B cell (primary cell): Measurements from ENCODE around the gene RABL2A. TPM values are rescaled to one million over a fixed set of nuclear protein-coding genes. Genes with fewer than 3 reads are reported as not detected.

Experiments
- ATAC-seq: fragments of 200-7000 bp; cut with Tn5 transposase; one replicate; pipeline ENCODE4 v1.10.0; 2021; ENCODE audit warnings: low read depth, mild to moderate bottlenecking, moderate number of reproducible peaks, moderate library complexity
- CTCF ChIA-PET: fragments of 350-600 bp; sonication (Branson Sonifier 250); formaldehyde crosslinking; loops from one replicate; lab custom pipeline; 2021; ENCODE audit warnings: antibody characterized with exemption, inconsistent platforms; lab: Charles Lee
- POLR2A ChIA-PET: fragments of 350-600 bp; sonication (Branson Sonifier 250); formaldehyde crosslinking; loops from one replicate; lab custom pipeline; 2021; ENCODE audit warnings: antibody characterized with exemption; lab: Charles Lee
- DNase-seq: peaks from one replicate; pipeline ENCODE4 v3.0.0; 2013
- H2AFZ ChIP-seq: 2 replicates; pipeline ENCODE4 v1.6.1; 2012; ENCODE audit warnings: mild to moderate bottlenecking, low read depth, low read length; ENCODE audit not compliant: insufficient read depth, poor library complexity, severe bottlenecking
- H3K27ac ChIP-seq, 2 donors: 1 replicate in 1 of 2; 2 replicates in 1 of 2; pipeline ENCODE4 v1.5.1; 2012 to 2013; ENCODE audit warnings: low read length in 2 of 2, mild to moderate bottlenecking in 2 of 2, moderate library complexity in 1 of 2
- H3K27me3 ChIP-seq, 4 experiments: fragments of 200-600 bp in 1 of 4; sonication (generic) in 1 of 4; replicated peaks in 1 of 4; 1 replicate in 2 of 4; 2 replicates in 2 of 4; pipeline versions ENCODE4 v1.6.1 to v1.7.0; 2013 to 2016; ENCODE audit warnings: low read length in 3 of 4, mild to moderate bottlenecking in 2 of 4, mixed read lengths in 1 of 4, moderate library complexity in 1 of 4; ENCODE audit not compliant: insufficient read depth in 4 of 4, control insufficient read depth in 3 of 4; ENCODE audit errors: control extremely low read depth in 1 of 4
- H3K36me3 ChIP-seq, 2 experiments: replicated peaks in 1 of 2; 1 replicate in 1 of 2; 2 replicates in 1 of 2; pipeline versions ENCODE4 v1.6.1 to v1.7.1; 2013; ENCODE audit warnings: low read length in 1 of 2; ENCODE audit not compliant: insufficient read depth in 2 of 2, control insufficient read depth in 1 of 2; ENCODE audit errors: control extremely low read depth in 1 of 2, extremely low read depth in 1 of 2
- H3K4me1 ChIP-seq, 2 donors: fragments of 200-600 bp in 1 of 2; sonication (generic) in 1 of 2; 1 replicate in 1 of 2; 2 replicates in 1 of 2; pipeline versions ENCODE4 v1.5.1 to v1.6.1; 2013 to 2017; ENCODE audit warnings: low read length in 2 of 2; ENCODE audit not compliant: control insufficient read depth in 2 of 2, insufficient read depth in 2 of 2
- H3K4me2 ChIP-seq: replicated peaks from 2 replicates; pipeline ENCODE3; 2012; ENCODE audit warnings: mild to moderate bottlenecking, low read depth, low read length; ENCODE audit not compliant: poor library complexity, severe bottlenecking
- H3K4me3 ChIP-seq, 5 experiments: fragments of 200-600 bp in 1 of 5; sonication (generic) in 1 of 5; 1 replicate in 3 of 5; 2 replicates in 2 of 5; pipeline versions ENCODE4 v1.5.1 to v1.7.0; 2011 to 2016; ENCODE audit warnings: low read length in 4 of 5, mild to moderate bottlenecking in 4 of 5, low read depth in 2 of 5, control low read depth in 1 of 5, moderate library complexity in 1 of 5; ENCODE audit not compliant: insufficient read depth in 1 of 5; ENCODE audit errors: control extremely low read depth in 1 of 5, extremely low read depth in 1 of 5
- H3K79me2 ChIP-seq: fragments of 200-600 bp; sonication (generic); one replicate; pipeline ENCODE4 v1.6.0; 2016; ENCODE audit warnings: low read length; ENCODE audit not compliant: control insufficient read depth, insufficient read depth
- H3K9ac ChIP-seq: fragments of 200-600 bp; sonication (generic); 2 replicates; pipeline ENCODE4 v1.6.1; 2017; ENCODE audit warnings: mild to moderate bottlenecking, low read length, moderate library complexity
- H3K9me3 ChIP-seq, 3 donors: one replicate each; pipeline versions ENCODE4 v1.6.1 to v1.7.1; 2013; ENCODE audit warnings: low read length in 2 of 3; ENCODE audit not compliant: control insufficient read depth in 2 of 3, insufficient read depth in 1 of 3; ENCODE audit errors: control extremely low read depth in 1 of 3
- H4K20me1 ChIP-seq: 2 replicates; pipeline ENCODE4 v1.6.0; 2012; ENCODE audit warnings: mild to moderate bottlenecking, low read length; ENCODE audit not compliant: insufficient read depth, control insufficient read depth, poor library complexity, severe bottlenecking
- H3K27ac Mint-ChIP-seq: one replicate; pipeline ENCODE4 v1.8.0; 2021; ENCODE audit warnings: mixed read lengths
- H3K27me3 Mint-ChIP-seq: one replicate; pipeline ENCODE4 v1.8.0; 2021; ENCODE audit warnings: mixed read lengths
- H3K4me1 Mint-ChIP-seq: one replicate; pipeline ENCODE4 v1.8.0; 2021; ENCODE audit warnings: mixed read lengths
- H3K4me3 Mint-ChIP-seq: one replicate; pipeline ENCODE4 v1.8.0; 2021; ENCODE audit warnings: mixed read lengths
- H3K9me3 Mint-ChIP-seq: one replicate; pipeline ENCODE4 v1.8.0; 2022; ENCODE audit warnings: mixed read lengths; ENCODE audit not compliant: insufficient read depth
- EZH2 ChIP-seq: IDR thresholded peaks from 2 replicates; pipeline ENCODE4 v1.6.1; 2012; ENCODE audit warnings: borderline replicate concordance, low read depth, mild to moderate bottlenecking, moderate library complexity, low read length; ENCODE audit not compliant: insufficient read depth, poor library complexity, severe bottlenecking
- WGBS: methylation state at CpG from one replicate; pipeline ENCODE4 v1.1.5; 2013; ENCODE audit warnings: missing lambda C conversion rate; ENCODE audit not compliant: insufficient coverage; 5-methylcytosine and 5-hydroxymethylcytosine counted together
- intact Hi-C: fragments of 100-400 bp; cut with micrococcal nuclease; formaldehyde crosslinking; loops from one replicate; pipeline ENCODE4 v1.10.0; 2022
- polyA plus RNA-seq: library from polyadenylated mRNA; depleted of rRNA; stranded (reverse); fragments of >200 nt; gene quantifications from 2 replicates; pipeline ENCODE4 v1.2.3, GENCODE V29; 2012
- total RNA-seq, 2 donors: library from RNA; stranded (reverse); fragments of 120-200 nt in 1 of 2; gene quantifications; 1 replicate in 1 of 2; 2 replicates in 1 of 2; pipeline versions ENCODE4 v1.2.3 to v1.2.4, GENCODE V29; 2013 to 2022
- TF ChIP-seq, protein P1 (sequence below): fragments of 200-600 bp; IDR thresholded peaks from one replicate; pipeline ENCODE4 v1.8.0; 2022; ENCODE audit warnings: antibody characterized with exemption, mild to moderate bottlenecking

The RABL2A gene
- total and polyA plus RNA-seq, 2 donors (not counting 1 experiment from before 2014, with no cell fraction given): 50.6 to 84.7 TPM

DNA sequence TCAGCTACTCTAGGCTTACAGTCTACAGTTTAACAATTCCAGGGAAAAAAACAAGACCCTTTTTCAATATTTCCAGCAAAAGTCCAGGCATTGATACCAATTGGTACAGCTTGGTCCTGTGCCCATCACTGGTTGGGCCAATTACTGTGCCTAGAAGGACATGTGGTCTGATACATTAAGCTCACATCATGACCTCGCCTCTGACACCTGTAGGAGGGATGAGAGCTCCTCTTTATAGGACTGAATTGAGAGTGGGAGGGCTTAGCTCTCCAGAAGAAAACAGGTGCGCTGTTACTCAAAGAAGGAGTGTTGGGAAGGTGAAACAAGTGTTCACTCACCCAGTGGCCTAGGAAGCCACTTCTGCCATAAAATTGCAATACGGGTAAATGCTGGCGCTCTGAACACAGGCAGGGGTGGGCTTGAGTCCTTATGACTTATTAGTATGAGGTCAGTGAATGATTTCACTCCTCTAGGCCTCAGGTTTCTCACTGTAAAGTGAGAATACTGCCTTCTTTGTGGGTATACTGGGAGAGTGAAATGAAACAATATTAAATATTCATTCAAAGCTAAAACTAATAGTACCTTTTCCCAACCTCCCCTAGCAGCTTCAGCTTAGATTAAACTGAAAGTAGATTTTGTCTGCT, 49.7 kb downstream of the RABL2A start:
- H4K20me1 ChIP-seq: no peaks in the 10 kb centered on the region
- no peak for TF ChIP-seq EZH2
- TF ChIP-seq, protein P1, sequence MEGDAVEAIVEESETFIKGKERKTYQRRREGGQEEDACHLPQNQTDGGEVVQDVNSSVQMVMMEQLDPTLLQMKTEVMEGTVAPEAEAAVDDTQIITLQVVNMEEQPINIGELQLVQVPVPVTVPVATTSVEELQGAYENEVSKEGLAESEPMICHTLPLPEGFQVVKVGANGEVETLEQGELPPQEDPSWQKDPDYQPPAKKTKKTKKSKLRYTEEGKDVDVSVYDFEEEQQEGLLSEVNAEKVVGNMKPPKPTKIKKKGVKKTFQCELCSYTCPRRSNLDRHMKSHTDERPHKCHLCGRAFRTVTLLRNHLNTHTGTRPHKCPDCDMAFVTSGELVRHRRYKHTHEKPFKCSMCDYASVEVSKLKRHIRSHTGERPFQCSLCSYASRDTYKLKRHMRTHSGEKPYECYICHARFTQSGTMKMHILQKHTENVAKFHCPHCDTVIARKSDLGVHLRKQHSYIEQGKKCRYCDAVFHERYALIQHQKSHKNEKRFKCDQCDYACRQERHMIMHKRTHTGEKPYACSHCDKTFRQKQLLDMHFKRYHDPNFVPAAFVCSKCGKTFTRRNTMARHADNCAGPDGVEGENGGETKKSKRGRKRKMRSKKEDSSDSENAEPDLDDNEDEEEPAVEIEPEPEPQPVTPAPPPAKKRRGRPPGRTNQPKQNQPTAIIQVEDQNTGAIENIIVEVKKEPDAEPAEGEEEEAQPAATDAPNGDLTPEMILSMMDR: no peak
- H3K9me3 ChIP-seq: no peaks in the 10 kb centered on the region
- 90% methylated on average over 4 of the region's 4 CpGs for WGBS
- no peak overlapping the region for H3K4me3 ChIP-seq
- H3K9ac ChIP-seq: no peak overlapping the region
- Mint-ChIP-seq H3K4me1 (no peaks in the 10 kb centered on the region), H3K9me3 (no peaks in the 10 kb centered on the region), H3K4me3 (no peak overlapping the region), H3K27ac (no peak overlapping the region), H3K27me3 (no peaks in the 10 kb centered on the region)
- intact Hi-C loops: no loop called here
- no peak overlapping the region for H3K27ac ChIP-seq
- ChIA-PET CTCF (no interaction called here), POLR2A (no interaction called here)
- DNase-seq (no peak), ATAC-seq (no peak)
- no peaks in the 10 kb centered on the region for H3K4me1 ChIP-seq
- no peaks in the 10 kb centered on the region for H3K36me3 ChIP-seq
- H3K4me2 ChIP-seq: no peak overlapping the region
- no peaks in the 10 kb centered on the region for H3K27me3 ChIP-seq
- H3K79me2 ChIP-seq: no peaks in the 10 kb centered on the region
- no peak overlapping the region for H2AFZ ChIP-seq

DNA sequence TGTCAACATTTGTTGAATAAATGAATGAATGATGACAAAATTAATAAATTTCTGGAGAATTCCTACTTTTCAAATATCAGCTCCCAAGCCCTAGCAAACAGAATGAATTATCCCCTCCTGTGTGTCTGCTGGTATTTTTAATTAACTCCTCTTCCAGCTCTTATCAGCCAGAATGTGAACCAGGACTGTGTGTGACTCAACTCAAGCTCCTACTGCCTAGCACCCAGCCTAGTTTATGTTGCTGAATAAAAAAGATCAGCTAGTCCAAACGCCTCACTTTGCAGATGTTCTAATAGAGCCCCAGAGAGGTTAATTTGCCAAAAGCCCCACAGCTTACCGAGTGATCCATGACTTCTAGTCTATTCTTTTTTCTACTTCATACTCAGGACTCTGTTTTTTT, 50.3 kb downstream of the RABL2A start:
- ATAC-seq (no peak), DNase-seq (no peak)
- Mint-ChIP-seq H3K4me3 (no peak overlapping the region), H3K27me3 (no peaks in the 10 kb centered on the region), H3K9me3 (no peaks in the 10 kb centered on the region), H3K27ac (no peak overlapping the region), H3K4me1 (no peaks in the 10 kb centered on the region)
- Histone ChIP-seq H2AFZ (no peak overlapping the region), H3K27ac (no peak overlapping the region), H3K4me1 (no peaks in the 10 kb centered on the region), H3K9ac (no peak overlapping the region), H3K9me3 (no peaks in the 10 kb centered on the region), H3K79me2 (no peaks in the 10 kb centered on the region), H3K4me3 (no peak overlapping the region), H3K4me2 (no peak overlapping the region), H3K36me3 (no peaks in the 10 kb centered on the region), H4K20me1 (no peaks in the 10 kb centered on the region), H3K27me3 (no peaks in the 10 kb centered on the region)
- intact Hi-C loops: no loop called here
- ChIA-PET POLR2A (no interaction called here), CTCF (no interaction called here)
- TF ChIP-seq EZH2: no peak
- TF ChIP-seq, protein P1: no peak
- 93% methylated on average over 2 of the region's 2 CpGs for WGBS
